NB4 (cell line): ENCODE results near the gene TMCC1.

Source experiments
- POLR2A ChIP-seq: IDR thresholded peaks from 2 replicates; pipeline ENCODE4 v1.6.1; 2011; ENCODE audit warnings: mild to moderate bottlenecking; ENCODE audit not compliant: insufficient read length; ENCODE audit errors: extremely low read depth
- TF ChIP-seq, protein P1 (sequence below): IDR thresholded peaks from one replicate; pipeline ENCODE4 v1.5.1; 2012; ENCODE audit warnings: low read depth, low read length
- TF ChIP-seq, protein P2 (sequence below): IDR thresholded peaks from 2 replicates; pipeline ENCODE4 v1.6.1; 2011; ENCODE audit warnings: low read depth, low read length

DNA sequence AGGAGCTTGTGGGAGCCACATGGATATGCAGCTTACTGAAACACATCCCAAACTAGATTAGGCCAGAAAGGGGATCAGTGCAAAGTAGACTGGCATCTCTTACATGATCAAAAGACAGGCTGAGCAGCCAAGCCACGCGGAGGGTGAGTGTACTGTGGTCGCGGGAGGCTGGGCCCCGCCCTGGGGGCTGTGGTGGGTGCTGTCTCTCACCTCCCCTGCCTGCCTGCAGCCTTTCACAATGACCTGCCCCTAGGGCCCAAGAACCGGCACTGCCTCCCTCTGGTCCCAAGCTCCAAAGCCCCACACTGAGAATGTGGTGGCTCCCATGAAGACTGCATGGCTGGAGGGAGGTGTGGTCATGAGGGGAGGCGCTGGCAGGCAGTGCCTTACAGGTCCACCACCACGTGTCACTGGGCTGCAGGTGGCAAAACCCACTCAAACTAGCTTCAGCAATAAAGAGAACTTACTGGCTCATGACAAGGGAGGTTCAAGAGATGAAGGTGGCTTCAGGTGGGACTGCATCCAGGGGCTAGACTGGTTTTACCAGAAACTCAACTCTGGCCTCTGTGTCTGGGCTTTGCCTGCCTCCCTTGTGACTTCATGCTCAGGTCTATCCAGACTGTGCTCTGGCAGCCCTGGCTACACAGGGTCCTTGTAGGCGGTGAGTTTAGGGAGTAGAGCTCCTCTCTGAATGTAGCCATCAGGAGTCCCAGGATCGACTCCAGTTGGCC is 259.6 kb downstream of the TMCC1 start:
- TF ChIP-seq, protein P1, sequence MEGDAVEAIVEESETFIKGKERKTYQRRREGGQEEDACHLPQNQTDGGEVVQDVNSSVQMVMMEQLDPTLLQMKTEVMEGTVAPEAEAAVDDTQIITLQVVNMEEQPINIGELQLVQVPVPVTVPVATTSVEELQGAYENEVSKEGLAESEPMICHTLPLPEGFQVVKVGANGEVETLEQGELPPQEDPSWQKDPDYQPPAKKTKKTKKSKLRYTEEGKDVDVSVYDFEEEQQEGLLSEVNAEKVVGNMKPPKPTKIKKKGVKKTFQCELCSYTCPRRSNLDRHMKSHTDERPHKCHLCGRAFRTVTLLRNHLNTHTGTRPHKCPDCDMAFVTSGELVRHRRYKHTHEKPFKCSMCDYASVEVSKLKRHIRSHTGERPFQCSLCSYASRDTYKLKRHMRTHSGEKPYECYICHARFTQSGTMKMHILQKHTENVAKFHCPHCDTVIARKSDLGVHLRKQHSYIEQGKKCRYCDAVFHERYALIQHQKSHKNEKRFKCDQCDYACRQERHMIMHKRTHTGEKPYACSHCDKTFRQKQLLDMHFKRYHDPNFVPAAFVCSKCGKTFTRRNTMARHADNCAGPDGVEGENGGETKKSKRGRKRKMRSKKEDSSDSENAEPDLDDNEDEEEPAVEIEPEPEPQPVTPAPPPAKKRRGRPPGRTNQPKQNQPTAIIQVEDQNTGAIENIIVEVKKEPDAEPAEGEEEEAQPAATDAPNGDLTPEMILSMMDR = no peak
- no peak for TF ChIP-seq POLR2A
- TF ChIP-seq, protein P2, sequence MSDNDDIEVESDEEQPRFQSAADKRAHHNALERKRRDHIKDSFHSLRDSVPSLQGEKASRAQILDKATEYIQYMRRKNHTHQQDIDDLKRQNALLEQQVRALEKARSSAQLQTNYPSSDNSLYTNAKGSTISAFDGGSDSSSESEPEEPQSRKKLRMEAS = no peak
